B cell (primary cell): ENCODE measurements around the gene NHERF2. TPM values are rescaled to one million over a fixed set of nuclear protein-coding genes. Genes with fewer than 3 reads are reported as not detected.
A peak's percentile ranks its signal among the peaks of the same experiment; 100 is the strongest.

Experiments used
- ATAC-seq: fragments of 200-7000 bp; cut with Tn5 transposase; one replicate; pipeline ENCODE4 v1.10.0; 2021; ENCODE audit warnings: low read depth, mild to moderate bottlenecking, moderate number of reproducible peaks, moderate library complexity
- CTCF ChIA-PET: fragments of 350-600 bp; sonication (Branson Sonifier 250); formaldehyde crosslinking; loops from one replicate; lab custom pipeline; 2021; ENCODE audit warnings: antibody characterized with exemption, inconsistent platforms; lab: Charles Lee
- POLR2A ChIA-PET: fragments of 350-600 bp; sonication (Branson Sonifier 250); formaldehyde crosslinking; loops from one replicate; lab custom pipeline; 2021; ENCODE audit warnings: antibody characterized with exemption; lab: Charles Lee
- DNase-seq: peaks from one replicate; pipeline ENCODE4 v3.0.0; 2013
- H2AFZ ChIP-seq: 2 replicates; pipeline ENCODE4 v1.6.1; 2012; ENCODE audit warnings: mild to moderate bottlenecking, low read depth, low read length; ENCODE audit not compliant: insufficient read depth, poor library complexity, severe bottlenecking
- H3K27ac ChIP-seq, 2 donors: 1 replicate in 1 of 2; 2 replicates in 1 of 2; pipeline ENCODE4 v1.5.1; 2012 to 2013; ENCODE audit warnings: low read length in 2 of 2, mild to moderate bottlenecking in 2 of 2, moderate library complexity in 1 of 2
- H3K27me3 ChIP-seq, 4 experiments: fragments of 200-600 bp in 1 of 4; sonication (generic) in 1 of 4; replicated peaks in 1 of 4; 1 replicate in 2 of 4; 2 replicates in 2 of 4; pipeline versions ENCODE4 v1.6.1 to v1.7.0; 2013 to 2016; ENCODE audit warnings: low read length in 3 of 4, mild to moderate bottlenecking in 2 of 4, mixed read lengths in 1 of 4, moderate library complexity in 1 of 4; ENCODE audit not compliant: insufficient read depth in 4 of 4, control insufficient read depth in 3 of 4; ENCODE audit errors: control extremely low read depth in 1 of 4
- H3K36me3 ChIP-seq, 2 experiments: replicated peaks in 1 of 2; 1 replicate in 1 of 2; 2 replicates in 1 of 2; pipeline versions ENCODE4 v1.6.1 to v1.7.1; 2013; ENCODE audit warnings: low read length in 1 of 2; ENCODE audit not compliant: insufficient read depth in 2 of 2, control insufficient read depth in 1 of 2; ENCODE audit errors: control extremely low read depth in 1 of 2, extremely low read depth in 1 of 2
- H3K4me1 ChIP-seq, 2 donors: fragments of 200-600 bp in 1 of 2; sonication (generic) in 1 of 2; 1 replicate in 1 of 2; 2 replicates in 1 of 2; pipeline versions ENCODE4 v1.5.1 to v1.6.1; 2013 to 2017; ENCODE audit warnings: low read length in 2 of 2; ENCODE audit not compliant: control insufficient read depth in 2 of 2, insufficient read depth in 2 of 2
- H3K4me2 ChIP-seq: replicated peaks from 2 replicates; pipeline ENCODE3; 2012; ENCODE audit warnings: mild to moderate bottlenecking, low read depth, low read length; ENCODE audit not compliant: poor library complexity, severe bottlenecking
- H3K4me3 ChIP-seq, 5 experiments: fragments of 200-600 bp in 1 of 5; sonication (generic) in 1 of 5; 1 replicate in 3 of 5; 2 replicates in 2 of 5; pipeline versions ENCODE4 v1.5.1 to v1.7.0; 2011 to 2016; ENCODE audit warnings: low read length in 4 of 5, mild to moderate bottlenecking in 4 of 5, low read depth in 2 of 5, control low read depth in 1 of 5, moderate library complexity in 1 of 5; ENCODE audit not compliant: insufficient read depth in 1 of 5; ENCODE audit errors: control extremely low read depth in 1 of 5, extremely low read depth in 1 of 5
- H3K79me2 ChIP-seq: fragments of 200-600 bp; sonication (generic); one replicate; pipeline ENCODE4 v1.6.0; 2016; ENCODE audit warnings: low read length; ENCODE audit not compliant: control insufficient read depth, insufficient read depth
- H3K9ac ChIP-seq: fragments of 200-600 bp; sonication (generic); 2 replicates; pipeline ENCODE4 v1.6.1; 2017; ENCODE audit warnings: mild to moderate bottlenecking, low read length, moderate library complexity
- H3K9me3 ChIP-seq, 3 donors: one replicate each; pipeline versions ENCODE4 v1.6.1 to v1.7.1; 2013; ENCODE audit warnings: low read length in 2 of 3; ENCODE audit not compliant: control insufficient read depth in 2 of 3, insufficient read depth in 1 of 3; ENCODE audit errors: control extremely low read depth in 1 of 3
- H4K20me1 ChIP-seq: 2 replicates; pipeline ENCODE4 v1.6.0; 2012; ENCODE audit warnings: mild to moderate bottlenecking, low read length; ENCODE audit not compliant: insufficient read depth, control insufficient read depth, poor library complexity, severe bottlenecking
- H3K27ac Mint-ChIP-seq: one replicate; pipeline ENCODE4 v1.8.0; 2021; ENCODE audit warnings: mixed read lengths
- H3K27me3 Mint-ChIP-seq: one replicate; pipeline ENCODE4 v1.8.0; 2021; ENCODE audit warnings: mixed read lengths
- H3K4me1 Mint-ChIP-seq: one replicate; pipeline ENCODE4 v1.8.0; 2021; ENCODE audit warnings: mixed read lengths
- H3K4me3 Mint-ChIP-seq: one replicate; pipeline ENCODE4 v1.8.0; 2021; ENCODE audit warnings: mixed read lengths
- H3K9me3 Mint-ChIP-seq: one replicate; pipeline ENCODE4 v1.8.0; 2022; ENCODE audit warnings: mixed read lengths; ENCODE audit not compliant: insufficient read depth
- EZH2 ChIP-seq: IDR thresholded peaks from 2 replicates; pipeline ENCODE4 v1.6.1; 2012; ENCODE audit warnings: borderline replicate concordance, low read depth, mild to moderate bottlenecking, moderate library complexity, low read length; ENCODE audit not compliant: insufficient read depth, poor library complexity, severe bottlenecking
- WGBS: methylation state at CpG from one replicate; pipeline ENCODE4 v1.1.5; 2013; ENCODE audit warnings: missing lambda C conversion rate; ENCODE audit not compliant: insufficient coverage; 5-methylcytosine and 5-hydroxymethylcytosine counted together
- intact Hi-C: fragments of 100-400 bp; cut with micrococcal nuclease; formaldehyde crosslinking; loops from one replicate; pipeline ENCODE4 v1.10.0; 2022
- polyA plus RNA-seq: library from polyadenylated mRNA; depleted of rRNA; stranded (reverse); fragments of >200 nt; gene quantifications from 2 replicates; pipeline ENCODE4 v1.2.3, GENCODE V29; 2012
- total RNA-seq, 2 donors: library from RNA; stranded (reverse); fragments of 120-200 nt in 1 of 2; gene quantifications; 1 replicate in 1 of 2; 2 replicates in 1 of 2; pipeline versions ENCODE4 v1.2.3 to v1.2.4, GENCODE V29; 2013 to 2022
- TF ChIP-seq, protein P1 (sequence below): fragments of 200-600 bp; IDR thresholded peaks from one replicate; pipeline ENCODE4 v1.8.0; 2022; ENCODE audit warnings: antibody characterized with exemption, mild to moderate bottlenecking

Gene NHERF2
- total and polyA plus RNA-seq, 2 donors (not counting 1 experiment from before 2014, with no cell fraction given), result 1.8 to 2.2 TPM

DNA sequence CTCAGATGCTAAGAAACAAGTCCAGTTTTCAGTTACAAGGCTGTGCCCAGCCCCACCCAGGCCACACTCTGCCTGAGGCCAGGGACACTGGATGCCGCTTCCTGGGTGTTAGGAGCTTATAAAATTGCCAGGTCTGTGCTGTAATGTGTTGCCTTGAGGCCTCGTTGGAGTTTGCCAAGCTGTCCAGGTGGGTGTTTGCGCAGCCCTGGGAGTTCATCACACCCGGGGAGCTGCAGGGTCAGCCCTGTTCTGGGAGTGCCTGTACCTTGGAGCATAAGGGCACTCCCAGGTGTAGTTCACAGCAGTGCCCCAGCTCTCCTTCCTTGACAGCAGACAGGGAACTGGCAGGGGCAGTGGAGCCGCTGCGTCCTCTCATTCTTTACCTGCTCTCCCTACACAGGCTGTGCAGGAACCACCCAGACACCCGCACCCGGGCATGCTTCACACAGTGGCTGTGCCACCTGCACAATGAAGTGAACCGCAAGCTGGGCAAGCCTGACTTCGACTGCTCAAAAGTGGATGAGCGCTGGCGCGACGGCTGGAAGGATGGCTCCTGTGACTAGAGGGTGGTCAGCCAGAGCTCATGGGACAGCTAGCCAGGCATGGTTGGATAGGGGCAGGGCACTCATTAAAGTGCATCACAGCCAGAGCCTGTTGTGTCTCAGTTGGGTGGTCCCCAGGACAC is 41.1 kb upstream of the NHERF2 start:
- Mint-ChIP-seq H3K4me1 (peaks cover 35% of the 10 kb centered on the region), H3K9me3 (no peaks in the 10 kb centered on the region), H3K27me3 (peaks cover 6% of the 10 kb centered on the region), H3K27ac (no peak overlapping the region), H3K4me3 (peak overlapping the region; percentile 88)
- no peak overlapping the region for H3K27ac ChIP-seq
- H3K4me3 ChIP-seq, result no peak overlapping the region
- CTCF ChIA-PET, result no interaction called here
- no peak overlapping the region for H3K9ac ChIP-seq
- H3K79me2 ChIP-seq, result no peaks in the 10 kb centered on the region
- no peaks in the 10 kb centered on the region for H3K9me3 ChIP-seq
- peaks cover 19 to 33% of the 10 kb centered on the region in 2 donors for H3K4me1 ChIP-seq
- intact Hi-C loops, result no loop called here
- POLR2A ChIA-PET, result interaction anchor here (1.0 to 1.2 kb wide), 2 partner anchors 9 to 21 kb away, joined by 4 to 7 read pairs; partner anchors contain the start of gene RPS2
- peaks cover 0 to 10% of the 10 kb centered on the region in 2 experiments for H3K36me3 ChIP-seq
- DNase-seq (no peak), ATAC-seq (no peak)
- H4K20me1 ChIP-seq, result no peaks in the 10 kb centered on the region
- peaks cover 0 to 24% (median 13%) of the 10 kb centered on the region in 4 experiments for H3K27me3 ChIP-seq
- H2AFZ ChIP-seq, result no peak overlapping the region
- WGBS, result over 99% methylated on average over 14 of the region's 14 CpGs
- peak overlapping the region; percentile 98 for H3K4me2 ChIP-seq
- TF ChIP-seq EZH2, result no peak
- TF ChIP-seq, protein P1, sequence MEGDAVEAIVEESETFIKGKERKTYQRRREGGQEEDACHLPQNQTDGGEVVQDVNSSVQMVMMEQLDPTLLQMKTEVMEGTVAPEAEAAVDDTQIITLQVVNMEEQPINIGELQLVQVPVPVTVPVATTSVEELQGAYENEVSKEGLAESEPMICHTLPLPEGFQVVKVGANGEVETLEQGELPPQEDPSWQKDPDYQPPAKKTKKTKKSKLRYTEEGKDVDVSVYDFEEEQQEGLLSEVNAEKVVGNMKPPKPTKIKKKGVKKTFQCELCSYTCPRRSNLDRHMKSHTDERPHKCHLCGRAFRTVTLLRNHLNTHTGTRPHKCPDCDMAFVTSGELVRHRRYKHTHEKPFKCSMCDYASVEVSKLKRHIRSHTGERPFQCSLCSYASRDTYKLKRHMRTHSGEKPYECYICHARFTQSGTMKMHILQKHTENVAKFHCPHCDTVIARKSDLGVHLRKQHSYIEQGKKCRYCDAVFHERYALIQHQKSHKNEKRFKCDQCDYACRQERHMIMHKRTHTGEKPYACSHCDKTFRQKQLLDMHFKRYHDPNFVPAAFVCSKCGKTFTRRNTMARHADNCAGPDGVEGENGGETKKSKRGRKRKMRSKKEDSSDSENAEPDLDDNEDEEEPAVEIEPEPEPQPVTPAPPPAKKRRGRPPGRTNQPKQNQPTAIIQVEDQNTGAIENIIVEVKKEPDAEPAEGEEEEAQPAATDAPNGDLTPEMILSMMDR, result no peak

DNA sequence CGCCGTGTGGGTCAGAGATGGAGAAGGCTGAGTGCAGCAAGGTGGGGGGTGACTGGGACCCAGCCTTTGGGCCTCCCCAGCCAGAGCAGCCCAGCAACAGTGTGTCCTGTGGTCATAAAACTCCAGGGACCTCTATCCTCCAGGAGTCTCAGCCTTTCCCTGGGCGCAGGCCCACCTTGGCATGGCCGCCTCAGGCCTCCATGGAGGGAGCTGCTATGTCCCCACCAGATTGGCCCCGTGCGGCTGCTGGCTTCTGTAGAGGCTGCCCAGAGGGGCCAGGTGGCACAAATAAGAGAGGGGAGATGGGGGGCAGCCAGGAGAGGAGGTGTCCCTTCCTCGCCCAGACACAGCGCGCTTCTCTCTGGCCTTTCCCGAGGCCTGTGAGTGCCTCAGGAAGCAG is 39.5 kb upstream of the NHERF2 start:
- Histone ChIP-seq H3K79me2 (no peaks in the 10 kb centered on the region), H3K27me3 (peaks cover 0 to 9% (median 4%) of the 10 kb centered on the region in 4 experiments), H2AFZ (no peak overlapping the region), H3K4me3 (no peak overlapping the region), H3K27ac (no peak overlapping the region), H3K9ac (no peak overlapping the region), H3K4me1 (peaks cover 27 to 44% of the 10 kb centered on the region in 2 donors), H3K4me2 (no peak overlapping the region), H3K36me3 (peaks cover 0 to 10% of the 10 kb centered on the region in 2 experiments), H4K20me1 (no peaks in the 10 kb centered on the region), H3K9me3 (peaks cover 0 to 3% (median 0%) of the 10 kb centered on the region in 3 donors)
- WGBS, result 87% methylated on average over 8 of the region's 10 CpGs
- Mint-ChIP-seq H3K4me3 (peak overlapping the region; percentile 10), H3K27ac (no peak overlapping the region), H3K4me1 (peaks cover 41% of the 10 kb centered on the region), H3K9me3 (no peaks in the 10 kb centered on the region), H3K27me3 (peaks cover 6% of the 10 kb centered on the region)
- ChIA-PET POLR2A (interaction anchor here (1.2 kb wide), 1 partner anchor 22 kb away, joined by 4 read pairs; the partner anchor contains the start of gene RPS2), CTCF (interaction anchor here (1.8 kb wide), 1 partner anchor 16 kb away, joined by 5 read pairs; no protein-coding TSS in a partner anchor)
- TF ChIP-seq, protein P1, result no peak
- TF ChIP-seq EZH2, result no peak
- intact Hi-C loops, result no loop called here
- ATAC-seq, result no peak
- DNase-seq, result no peak
